Adrenal gland (tissue), 5 donors: ENCODE measurements around the gene CHRM3.

Experiments
- CTCF ChIP-seq, 6 experiments: fragments of 450-650 bp in 4 of 6; fragments of 200-600 bp in 2 of 6; sonication (generic) in 1 of 6; IDR thresholded peaks; 1 replicate in 5 of 6; 2 replicates in 1 of 6; pipeline versions ENCODE4 v1.5.1 to v1.8.0; 2016 to 2021; ENCODE audit warnings: antibody characterized with exemption in 6 of 6, mild to moderate bottlenecking in 2 of 6, moderate library complexity in 1 of 6
- POLR2A ChIP-seq, 2 donors: fragments of 450-650 bp; IDR thresholded peaks; one replicate each; pipeline ENCODE4 v1.6.1; 2017; ENCODE audit warnings: antibody characterized with exemption in 2 of 2, mild to moderate bottlenecking in 2 of 2, moderate library complexity in 1 of 2
- donor health status: DM: no; HTN: no; CAD: no.

DNA sequence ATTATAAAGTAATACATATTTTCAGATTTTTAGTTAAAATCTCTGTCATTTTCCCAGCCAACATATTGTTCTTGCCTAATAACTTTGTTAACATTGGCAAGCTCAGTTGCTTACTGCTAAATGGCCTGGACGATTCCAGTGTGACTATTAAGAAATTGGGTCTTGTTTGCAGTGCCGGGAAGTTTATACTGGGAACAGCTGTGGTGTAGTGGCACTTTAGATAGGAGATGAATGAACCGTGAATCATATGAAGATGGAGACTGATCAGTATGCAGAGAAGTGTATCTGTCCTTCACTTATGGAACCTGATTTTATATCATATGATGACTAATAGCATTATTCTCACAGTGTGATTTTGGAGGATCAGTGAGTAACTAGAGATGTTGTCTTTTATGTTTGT, 3.3 kb downstream of the CHRM3 start:
- TF ChIP-seq CTCF (IDR thresholded peaks at IDR 0.05) (no peak), POLR2A (IDR thresholded peaks at IDR 0.05) (no peak)
